Measurements from ENCODE around the gene ASPHD2. TPM values are rescaled to one million over a fixed set of nuclear protein-coding genes. Genes with fewer than 3 reads are reported as not detected.

ASPHD2 gene
- polyA plus RNA-seq, 10 donors = 0.67 to 2.4 (median 1.1) TPM

Other genes starting within 250 kb of the ASPHD2 start
- 10 to 100 TPM; 10.8 to 22.0 (median 17.2) TPM for gene HPS4, start 54.5 kb downstream of the ASPHD2 start, polyA plus RNA-seq (ENCODE audit: insufficient read length in 10 of 10)
- gene SRRD, start 54.6 kb downstream of the ASPHD2 start, polyA plus RNA-seq (ENCODE audit: insufficient read length in 10 of 10) = 10 to 100 TPM; 21.1 to 28.0 (median 24.6) TPM
- gene TFIP11, start 83.2 kb downstream of the ASPHD2 start, polyA plus RNA-seq (ENCODE audit: insufficient read length in 10 of 10) = 10 to 100 TPM; 20.7 to 26.3 (median 21.3) TPM
- 10 to 100 TPM in 1 of 10 donors, 1 to 10 TPM in 9; 6.3 to 10.5 (median 7.3) TPM for gene TPST2, start 160.9 kb downstream of the ASPHD2 start, polyA plus RNA-seq (ENCODE audit: insufficient read length in 10 of 10)
- 1 to 10 TPM in 8 of 10 donors, under 1 TPM in 2; 0.80 to 1.7 (median 1.2) TPM for gene CRYBB1, start 188.8 kb downstream of the ASPHD2 start, polyA plus RNA-seq (ENCODE audit: insufficient read length in 10 of 10)
- not detected for gene CRYBA4, start 192.7 kb downstream of the ASPHD2 start, polyA plus RNA-seq (ENCODE audit: insufficient read length in 10 of 10)
- gene MIAT, start 228.3 kb downstream of the ASPHD2 start, polyA plus RNA-seq (ENCODE audit: insufficient read length in 10 of 10) = 1 to 10 TPM in 3 of 10 donors, under 1 TPM in 7; 0.16 to 2.1 (median 0.44) TPM